Putamen (tissue), 1 donor: ENCODE measurements around the gene PDK2.

Experiments used
- DNase-seq: peaks from one replicate; pipeline ENCODE4 v3.0.0-alpha.2; 2016; ENCODE audit warnings: low spot score

PDK2 gene

GRCh38 chr17:50078430-50078829, 16.7 kb upstream of the PDK2 start:
- DNase-seq, result no peak

GRCh38 chr17:50079334-50080095, 15.6 kb upstream of the PDK2 start:
- DNase-seq, result no peak

GRCh38 chr17:50080096-50080480, 15.1 kb upstream of the PDK2 start:
- DNase-seq, result no peak

- no peak for DNase-seq
These were observed 14.3 kb upstream of the PDK2 start for GRCh38 chr17:50080827-50081226.

- no peak for DNase-seq
These were observed 13.4 kb upstream of the PDK2 start for GRCh38 chr17:50081757-50082156.

GRCh38 chr17:50087246-50087911, 7.8 kb upstream of the PDK2 start:
- no peak for DNase-seq

- no peak for DNase-seq
These were observed 7.2 kb upstream of the PDK2 start for GRCh38 chr17:50087912-50088405.

GRCh38 chr17:50088952-50089825, 6.0 kb upstream of the PDK2 start:
- DNase-seq, result no peak

GRCh38 chr17:50090071-50090470, 5.1 kb upstream of the PDK2 start:
- no peak for DNase-seq

- no peak for DNase-seq
These were observed 3.9 kb upstream of the PDK2 start for GRCh38 chr17:50090971-50091917.

GRCh38 chr17:50091918-50092285, 3.2 kb upstream of the PDK2 start:
- DNase-seq, result no peak

GRCh38 chr17:50093246-50093645, 1.9 kb upstream of the PDK2 start:
- no peak for DNase-seq

- no peak for DNase-seq
These were observed 1.3 kb upstream of the PDK2 start for GRCh38 chr17:50093807-50094206.

GRCh38 chr17:50094243-50094752, 853 bp upstream of the PDK2 start:
- DNase-seq, result peak; percentile 93

GRCh38 chr17:50095626-50096037, 481 bp downstream of the PDK2 start:
- DNase-seq, result no peak

GRCh38 chr17:50096092-50096491, 941 bp downstream of the PDK2 start:
- DNase-seq, result no peak

- DNase-seq, result no peak
These were observed 1.6 kb downstream of the PDK2 start for GRCh38 chr17:50096758-50097157.

GRCh38 chr17:50097455-50097854, 2.3 kb downstream of the PDK2 start:
- DNase-seq, result no peak

- DNase-seq, result no peak
These were observed 2.8 kb downstream of the PDK2 start for GRCh38 chr17:50097926-50098325.

- no peak for DNase-seq
These were observed 3.4 kb downstream of the PDK2 start for GRCh38 chr17:50098583-50098982.

GRCh38 chr17:50099003-50099402, 3.9 kb downstream of the PDK2 start:
- DNase-seq, result no peak
